BJ (cell line): ENCODE measurements around the gene SNX32. TPM values are rescaled to one million over a fixed set of nuclear protein-coding genes. Genes with fewer than 3 reads are reported as not detected.
A peak's percentile ranks its signal among the peaks of the same experiment; 100 is the strongest.

Source experiments
- CTCF ChIA-PET: fragments of 350-600 bp; formaldehyde crosslinking; extraction: SDS; loops from one replicate; lab custom pipeline; 2021; ENCODE audit warnings: antibody characterized with exemption, inconsistent platforms; lab: Yijun Ruan, JAX
- POLR2A ChIA-PET: fragments of 300-600 bp; sonication (Branson Sonifier 250); formaldehyde crosslinking; extraction: SDS; loops from one replicate; lab custom pipeline; 2021; ENCODE audit warnings: antibody characterized with exemption; lab: Charles Lee
- DNase-seq: peaks from one replicate; pipeline ENCODE4 v3.0.0-alpha.2; 2011; ENCODE audit warnings: low read depth
- H3K27me3 ChIP-seq: 2 replicates; pipeline ENCODE4 v1.6.0; 2011; ENCODE audit warnings: low read length; ENCODE audit not compliant: control insufficient read depth, insufficient read depth
- H3K36me3 ChIP-seq: 2 replicates; pipeline ENCODE4 v1.5.1; 2011; ENCODE audit warnings: low read length; ENCODE audit not compliant: control insufficient read depth, insufficient read depth
- H3K4me3 ChIP-seq: 2 replicates; pipeline ENCODE4 v1.5.1; 2011; ENCODE audit warnings: low read depth, mild to moderate bottlenecking, control low read depth, low read length
- CTCF ChIP-seq: IDR thresholded peaks from 2 replicates; pipeline ENCODE4 v1.5.1; 2011; ENCODE audit warnings: low read depth, mild to moderate bottlenecking, control low read depth, inconsistent platforms, low read length, moderate library complexity; ENCODE audit not compliant: insufficient read depth
- polyA plus RNA-seq: library from polyadenylated mRNA; depleted of rRNA; stranded (reverse); fragments of >200 nt; gene quantifications from 2 replicates; pipeline ENCODE4 v1.2.3, GENCODE V29; 2011

The SNX32 gene
- polyA plus RNA-seq, 1 experiment: 0.13 TPM

- no peak for TF ChIP-seq CTCF
- H3K27me3 ChIP-seq: no peaks in the 10 kb centered on the region
- H3K4me3 ChIP-seq: no peak overlapping the region
- ChIA-PET POLR2A (no interaction called here), CTCF (interaction anchor here (1.0 to 11.7 kb wide), 13 partner anchors 12 to 175 kb away, joined by 3 to 130 read pairs (median 9); partner anchors contain the start of genes C11orf68, EFEMP2, FOSL1 and MUS81)
- H3K36me3 ChIP-seq: peaks cover 26% of the 10 kb centered on the region
- DNase-seq: no peak
These were observed 49.4 kb downstream of the SNX32 start for GRCh38 chr11:65883058-65883761.

- Histone ChIP-seq H3K36me3 (peaks cover 26% of the 10 kb centered on the region), H3K27me3 (no peaks in the 10 kb centered on the region), H3K4me3 (no peak overlapping the region)
- CTCF ChIA-PET: interaction anchor here (0.6 to 11.7 kb wide), 37 partner anchors 7 to 513 kb away, joined by 3 to 130 read pairs (median 6); partner anchors contain the start of genes C11orf68, CST6, EFEMP2 and FOSL1
- POLR2A ChIA-PET: no interaction called here
- no peak for TF ChIP-seq CTCF
- no peak for DNase-seq
These were observed 50.3 kb downstream of the SNX32 start for GRCh38 chr11:65883786-65884715.

- CTCF ChIA-PET: interaction anchor here (0.6 to 11.7 kb wide), 35 partner anchors 8 to 514 kb away, joined by 3 to 130 read pairs (median 6); partner anchors contain the start of genes C11orf68, CST6, EFEMP2 and FOSL1
- peaks cover 26% of the 10 kb centered on the region for H3K36me3 ChIP-seq
- POLR2A ChIA-PET: interaction anchor here (0.6 kb wide), 1 partner anchor 379 kb away, joined by 3 read pairs; no protein-coding TSS in a partner anchor
- peak; percentile 100 for TF ChIP-seq CTCF
- no peak overlapping the region for H3K4me3 ChIP-seq
- DNase-seq: no peak
- H3K27me3 ChIP-seq: no peaks in the 10 kb centered on the region
These were observed 50.9 kb downstream of the SNX32 start for GRCh38 chr11:65884716-65885092.

GRCh38 chr11:65885231-65885630 is 51.5 kb downstream of the SNX32 start:
- no peak for DNase-seq
- TF ChIP-seq CTCF: no peak
- ChIA-PET POLR2A (interaction anchor here (0.6 kb wide), 1 partner anchor 380 kb away, joined by 3 read pairs; no protein-coding TSS in a partner anchor), CTCF (interaction anchor here (0.6 to 11.7 kb wide), 26 partner anchors 9 to 192 kb away, joined by 3 to 130 read pairs (median 8); partner anchors contain the start of genes C11orf68, CST6, EFEMP2 and FOSL1)
- H3K36me3 ChIP-seq: peaks cover 26% of the 10 kb centered on the region
- no peak overlapping the region for H3K4me3 ChIP-seq
- H3K27me3 ChIP-seq: no peaks in the 10 kb centered on the region
